H1 (cell line): Measurements from ENCODE around the gene DOCK9. TPM values are rescaled to one million over a fixed set of nuclear protein-coding genes. Genes with fewer than 3 reads are reported as not detected.

Experiments used
- CREB1 ChIP-seq: IDR thresholded peaks from 2 replicates; pipeline ENCODE4 v1.6.1; 2012; ENCODE audit warnings: inconsistent platforms
- FOSL1 ChIP-seq: IDR thresholded peaks from 2 replicates; pipeline ENCODE4 v1.6.1; 2011; ENCODE audit warnings: mild to moderate bottlenecking, low read depth, low read length, moderate library complexity; ENCODE audit not compliant: insufficient read depth
- GABPA ChIP-seq: IDR thresholded peaks from 2 replicates; pipeline ENCODE4 v1.6.1; 2011; ENCODE audit warnings: mild to moderate bottlenecking, low read length, moderate library complexity, borderline replicate concordance; ENCODE audit not compliant: insufficient read depth
- GTF2F1 ChIP-seq: IDR thresholded peaks from 2 replicates; pipeline ENCODE4 v1.6.1; 2012; ENCODE audit warnings: low read depth, low read length, improper control_type of control experiment, borderline replicate concordance
- HDAC2 ChIP-seq, 2 experiments: fragments of 300-600 bp in 1 of 2; sonication (generic) in 1 of 2; IDR thresholded peaks; 2 replicates each; pipeline ENCODE4 v1.6.1; 2011 to 2012; ENCODE audit warnings: low read depth in 2 of 2, low read length in 2 of 2, mild to moderate bottlenecking in 2 of 2, moderate library complexity in 2 of 2, borderline replicate concordance in 1 of 2, inconsistent platforms in 1 of 2
- RAD21 ChIP-seq, 2 experiments: IDR thresholded peaks in 1 of 2; conservative IDR thresholded peaks in 1 of 2; 2 replicates each; pipeline ENCODE4 v1.6.1; 2011; ENCODE audit warnings: low read depth in 2 of 2, low read length in 2 of 2, improper control_type of control experiment in 1 of 2, inconsistent platforms in 1 of 2, mild to moderate bottlenecking in 1 of 2, moderate library complexity in 1 of 2
- ZNF274 ChIP-seq: IDR thresholded peaks from 2 replicates; pipeline ENCODE4 v1.7.0; 2012; ENCODE audit warnings: low read length, borderline replicate concordance; ENCODE audit errors: extremely low read depth
- polyA plus RNA-seq, 7 experiments: library from polyadenylated mRNA; depleted of rRNA in 3 of 7; stranded (reverse) in 5 of 7; unstranded in 2 of 7; fragments of >200 nt in 5 of 7; fragments of 200-250 nt in 2 of 7; gene quantifications; 1 replicate in 5 of 7; 2 replicates in 1 of 7; 4 replicates in 1 of 7; pipeline versions ENCODE4 v1.2.1 to v1.2.3, GENCODE V29; 2011 to 2013; ENCODE audit warnings: missing spikeins in 2 of 7, mixed read lengths in 2 of 7
- total RNA-seq: library from RNA; stranded (reverse); fragmentation: NEBNext Ultra II Directional; extraction: Animal tissue kit (Norgen Biotek cat#: 25700); gene quantifications from 2 replicates; pipeline ENCODE4 v1.2.1, GENCODE V29; 2021
- TF ChIP-seq, protein P1 (sequence below): fragments of 300-600 bp; sonication (generic); IDR thresholded peaks from 2 replicates; pipeline ENCODE4 v1.7.1; 2012; ENCODE audit warnings: low read length, moderate library complexity, mild to moderate bottlenecking, inconsistent platforms; ENCODE audit not compliant: insufficient replicate concordance

Gene DOCK9
- total and polyA plus RNA-seq, 2 of the 8 experiments (the other 6 are each of a cell fraction or from before 2014, with no cell fraction given) = 21.6 to 31.5 TPM

DNA sequence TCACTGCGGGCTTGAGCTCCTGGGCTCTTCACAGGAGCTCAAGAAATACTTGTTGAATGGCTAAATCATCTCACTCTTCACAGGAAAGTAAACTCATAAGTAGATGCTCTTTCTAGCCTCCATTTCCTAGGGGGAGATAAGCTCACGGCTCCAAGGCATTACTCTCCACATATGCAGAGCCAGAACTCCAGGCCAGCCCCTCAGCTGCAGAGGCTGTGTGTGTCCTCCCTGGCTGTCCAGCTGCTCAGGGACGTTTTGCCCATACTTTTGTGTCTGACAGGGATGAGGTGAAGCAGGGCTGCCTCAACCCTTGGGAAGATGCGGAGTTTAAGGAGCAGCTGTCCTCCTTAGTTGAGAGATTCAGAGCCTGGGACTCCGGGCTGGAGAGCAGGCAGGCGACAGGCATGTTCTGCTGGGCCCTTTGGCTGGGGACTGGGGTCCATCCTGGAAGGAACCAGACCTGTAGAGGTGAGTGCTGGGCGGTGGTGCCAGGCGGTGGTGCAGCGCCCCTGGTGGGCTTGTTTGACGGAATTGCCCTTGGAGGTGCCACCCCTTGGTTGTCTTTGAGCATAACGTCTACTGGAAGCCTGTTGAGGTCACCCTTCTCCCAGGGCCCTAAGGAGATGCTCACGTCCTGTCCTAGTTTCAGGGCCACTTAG, 204.9 kb downstream of the DOCK9 start (continued):
- TF ChIP-seq, protein P1, sequence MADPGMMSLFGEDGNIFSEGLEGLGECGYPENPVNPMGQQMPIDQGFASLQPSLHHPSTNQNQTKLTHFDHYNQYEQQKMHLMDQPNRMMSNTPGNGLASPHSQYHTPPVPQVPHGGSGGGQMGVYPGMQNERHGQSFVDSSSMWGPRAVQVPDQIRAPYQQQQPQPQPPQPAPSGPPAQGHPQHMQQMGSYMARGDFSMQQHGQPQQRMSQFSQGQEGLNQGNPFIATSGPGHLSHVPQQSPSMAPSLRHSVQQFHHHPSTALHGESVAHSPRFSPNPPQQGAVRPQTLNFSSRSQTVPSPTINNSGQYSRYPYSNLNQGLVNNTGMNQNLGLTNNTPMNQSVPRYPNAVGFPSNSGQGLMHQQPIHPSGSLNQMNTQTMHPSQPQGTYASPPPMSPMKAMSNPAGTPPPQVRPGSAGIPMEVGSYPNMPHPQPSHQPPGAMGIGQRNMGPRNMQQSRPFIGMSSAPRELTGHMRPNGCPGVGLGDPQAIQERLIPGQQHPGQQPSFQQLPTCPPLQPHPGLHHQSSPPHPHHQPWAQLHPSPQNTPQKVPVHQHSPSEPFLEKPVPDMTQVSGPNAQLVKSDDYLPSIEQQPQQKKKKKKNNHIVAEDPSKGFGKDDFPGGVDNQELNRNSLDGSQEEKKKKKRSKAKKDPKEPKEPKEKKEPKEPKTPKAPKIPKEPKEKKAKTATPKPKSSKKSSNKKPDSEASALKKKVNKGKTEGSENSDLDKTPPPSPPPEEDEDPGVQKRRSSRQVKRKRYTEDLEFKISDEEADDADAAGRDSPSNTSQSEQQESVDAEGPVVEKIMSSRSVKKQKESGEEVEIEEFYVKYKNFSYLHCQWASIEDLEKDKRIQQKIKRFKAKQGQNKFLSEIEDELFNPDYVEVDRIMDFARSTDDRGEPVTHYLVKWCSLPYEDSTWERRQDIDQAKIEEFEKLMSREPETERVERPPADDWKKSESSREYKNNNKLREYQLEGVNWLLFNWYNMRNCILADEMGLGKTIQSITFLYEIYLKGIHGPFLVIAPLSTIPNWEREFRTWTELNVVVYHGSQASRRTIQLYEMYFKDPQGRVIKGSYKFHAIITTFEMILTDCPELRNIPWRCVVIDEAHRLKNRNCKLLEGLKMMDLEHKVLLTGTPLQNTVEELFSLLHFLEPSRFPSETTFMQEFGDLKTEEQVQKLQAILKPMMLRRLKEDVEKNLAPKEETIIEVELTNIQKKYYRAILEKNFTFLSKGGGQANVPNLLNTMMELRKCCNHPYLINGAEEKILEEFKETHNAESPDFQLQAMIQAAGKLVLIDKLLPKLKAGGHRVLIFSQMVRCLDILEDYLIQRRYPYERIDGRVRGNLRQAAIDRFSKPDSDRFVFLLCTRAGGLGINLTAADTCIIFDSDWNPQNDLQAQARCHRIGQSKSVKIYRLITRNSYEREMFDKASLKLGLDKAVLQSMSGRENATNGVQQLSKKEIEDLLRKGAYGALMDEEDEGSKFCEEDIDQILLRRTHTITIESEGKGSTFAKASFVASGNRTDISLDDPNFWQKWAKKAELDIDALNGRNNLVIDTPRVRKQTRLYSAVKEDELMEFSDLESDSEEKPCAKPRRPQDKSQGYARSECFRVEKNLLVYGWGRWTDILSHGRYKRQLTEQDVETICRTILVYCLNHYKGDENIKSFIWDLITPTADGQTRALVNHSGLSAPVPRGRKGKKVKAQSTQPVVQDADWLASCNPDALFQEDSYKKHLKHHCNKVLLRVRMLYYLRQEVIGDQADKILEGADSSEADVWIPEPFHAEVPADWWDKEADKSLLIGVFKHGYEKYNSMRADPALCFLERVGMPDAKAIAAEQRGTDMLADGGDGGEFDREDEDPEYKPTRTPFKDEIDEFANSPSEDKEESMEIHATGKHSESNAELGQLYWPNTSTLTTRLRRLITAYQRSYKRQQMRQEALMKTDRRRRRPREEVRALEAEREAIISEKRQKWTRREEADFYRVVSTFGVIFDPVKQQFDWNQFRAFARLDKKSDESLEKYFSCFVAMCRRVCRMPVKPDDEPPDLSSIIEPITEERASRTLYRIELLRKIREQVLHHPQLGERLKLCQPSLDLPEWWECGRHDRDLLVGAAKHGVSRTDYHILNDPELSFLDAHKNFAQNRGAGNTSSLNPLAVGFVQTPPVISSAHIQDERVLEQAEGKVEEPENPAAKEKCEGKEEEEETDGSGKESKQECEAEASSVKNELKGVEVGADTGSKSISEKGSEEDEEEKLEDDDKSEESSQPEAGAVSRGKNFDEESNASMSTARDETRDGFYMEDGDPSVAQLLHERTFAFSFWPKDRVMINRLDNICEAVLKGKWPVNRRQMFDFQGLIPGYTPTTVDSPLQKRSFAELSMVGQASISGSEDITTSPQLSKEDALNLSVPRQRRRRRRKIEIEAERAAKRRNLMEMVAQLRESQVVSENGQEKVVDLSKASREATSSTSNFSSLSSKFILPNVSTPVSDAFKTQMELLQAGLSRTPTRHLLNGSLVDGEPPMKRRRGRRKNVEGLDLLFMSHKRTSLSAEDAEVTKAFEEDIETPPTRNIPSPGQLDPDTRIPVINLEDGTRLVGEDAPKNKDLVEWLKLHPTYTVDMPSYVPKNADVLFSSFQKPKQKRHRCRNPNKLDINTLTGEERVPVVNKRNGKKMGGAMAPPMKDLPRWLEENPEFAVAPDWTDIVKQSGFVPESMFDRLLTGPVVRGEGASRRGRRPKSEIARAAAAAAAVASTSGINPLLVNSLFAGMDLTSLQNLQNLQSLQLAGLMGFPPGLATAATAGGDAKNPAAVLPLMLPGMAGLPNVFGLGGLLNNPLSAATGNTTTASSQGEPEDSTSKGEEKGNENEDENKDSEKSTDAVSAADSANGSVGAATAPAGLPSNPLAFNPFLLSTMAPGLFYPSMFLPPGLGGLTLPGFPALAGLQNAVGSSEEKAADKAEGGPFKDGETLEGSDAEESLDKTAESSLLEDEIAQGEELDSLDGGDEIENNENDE = no peak
- TF ChIP-seq FOSL1 (no peak), GABPA (no peak), GTF2F1 (no peak), HDAC2 (IDR thresholded peaks at IDR 0.05; ENCODE audit: borderline replicate concordance in 1 of 2, low read depth in 2 of 2, low read length in 2 of 2) (no peak), CREB1 (no peak), ZNF274 (no peak), RAD21 (IDR thresholded peaks at IDR 0.05 in 1 of 2, conservative IDR thresholded peaks at IDR 0.05 in 1 of 2; ENCODE audit: low read depth in 2 of 2, low read length in 2 of 2) (peak; percentile 52 to 56)
